HG03196 (cell line): ENCODE measurements around the gene ERC2.

Experiments
- ATAC-seq: cut with Tn5 transposase; IDR thresholded peaks from one replicate; pipeline ENCODE4 v1.9.1; 2021; ENCODE audit not compliant: unreplicated experiment

Gene ERC2

GRCh38 chr3:55611121-55611520 is 857.1 kb downstream of the ERC2 start:
- ATAC-seq = no peak

- no peak for ATAC-seq
Observed at GRCh38 chr3:55609230-55609827, 858.9 kb downstream of the ERC2 start.

GRCh38 chr3:55608301-55608937 is 859.8 kb downstream of the ERC2 start:
- no peak for ATAC-seq

GRCh38 chr3:55607844-55608243 is 860.4 kb downstream of the ERC2 start:
- peak; percentile 75 for ATAC-seq

GRCh38 chr3:55607175-55607574 is 861.1 kb downstream of the ERC2 start:
- no peak for ATAC-seq

GRCh38 chr3:55605443-55606236 is 862.6 kb downstream of the ERC2 start:
- ATAC-seq = no peak

- no peak for ATAC-seq
Observed at GRCh38 chr3:55604846-55605245, 863.4 kb downstream of the ERC2 start.

- ATAC-seq = no peak
Observed at GRCh38 chr3:55604402-55604801, 863.9 kb downstream of the ERC2 start.

- ATAC-seq = no peak
Observed at GRCh38 chr3:55601366-55602080, 866.7 kb downstream of the ERC2 start.

- ATAC-seq = no peak
Observed at GRCh38 chr3:55598224-55598623, 870.0 kb downstream of the ERC2 start.

GRCh38 chr3:55597641-55598040 is 870.6 kb downstream of the ERC2 start:
- ATAC-seq = no peak

GRCh38 chr3:55596212-55596611 is 872.1 kb downstream of the ERC2 start:
- no peak for ATAC-seq

- ATAC-seq = no peak
Observed at GRCh38 chr3:55595420-55595819, 872.8 kb downstream of the ERC2 start.

- ATAC-seq = no peak
Observed at GRCh38 chr3:55592572-55592971, 875.7 kb downstream of the ERC2 start.

GRCh38 chr3:55591888-55592287 is 876.4 kb downstream of the ERC2 start:
- no peak for ATAC-seq

- no peak for ATAC-seq
Observed at GRCh38 chr3:55588146-55588765, 880.0 kb downstream of the ERC2 start.

GRCh38 chr3:55585856-55586255 is 882.4 kb downstream of the ERC2 start:
- no peak for ATAC-seq

GRCh38 chr3:55584716-55585368 is 883.4 kb downstream of the ERC2 start:
- no peak for ATAC-seq

GRCh38 chr3:55584030-55584429 is 884.2 kb downstream of the ERC2 start:
- no peak for ATAC-seq

GRCh38 chr3:55583475-55583874 is 884.8 kb downstream of the ERC2 start:
- ATAC-seq = no peak

- ATAC-seq = no peak
Observed at GRCh38 chr3:55579496-55579895, 888.8 kb downstream of the ERC2 start.
